OCI-LY7 (cell line): ENCODE data around the gene AMPD2. TPM values are rescaled to one million over a fixed set of nuclear protein-coding genes. Genes with fewer than 3 reads are reported as not detected.

Experiments used
- BruUV-seq: library from RNA; stranded (reverse); fragments of 400-500 nt; replicated peaks from 2 replicates; lab custom pipeline; 2021; lab: Mats Ljungman, UMichigan
- CTCF ChIA-PET: fragments of 300-600 bp; sonication (Branson Sonifier 250); formaldehyde crosslinking; loops from one replicate; lab custom pipeline; 2022; ENCODE audit warnings: antibody characterized with exemption; ENCODE audit not compliant: unreplicated experiment; lab: Charles Lee
- POLR2A ChIA-PET: fragments of 300-600 bp; sonication (Branson Sonifier 250); formaldehyde crosslinking; loops from one replicate; lab custom pipeline; 2022; ENCODE audit warnings: antibody characterized with exemption; lab: Charles Lee
- DNase-seq: peaks from one replicate; pipeline ENCODE4 v3.0.0-alpha.2; 2015; ENCODE audit warnings: low spot score
- H2AFZ ChIP-seq: fragments of 200-600 bp; sonication (generic), shearing (Covaris generic); 2 replicates; pipeline ENCODE4 v1.6.1; 2014; ENCODE audit warnings: mild to moderate bottlenecking, antibody characterized with exemption, low read length, moderate library complexity
- H3K27ac ChIP-seq: fragments of 200-600 bp; sonication (generic); 2 replicates; pipeline ENCODE4 v1.5.1; 2014; ENCODE audit warnings: mixed run types, low read depth, mild to moderate bottlenecking, moderate library complexity, low read length, inconsistent platforms; ENCODE audit not compliant: poor library complexity, severe bottlenecking
- H3K36me3 ChIP-seq: fragments of 200-600 bp; sonication (generic); 2 replicates; pipeline ENCODE4 v1.6.1; 2014; ENCODE audit warnings: mild to moderate bottlenecking, antibody characterized with exemption, low read length, moderate library complexity, mixed read lengths; ENCODE audit not compliant: insufficient read depth
- H3K4me1 ChIP-seq: fragments of 200-600 bp; sonication (generic); 2 replicates; pipeline ENCODE4 v1.5.1; 2014; ENCODE audit warnings: mild to moderate bottlenecking, low read length; ENCODE audit not compliant: insufficient read depth, poor library complexity, severe bottlenecking
- H3K4me2 ChIP-seq: fragments of 200-600 bp; sonication (generic); 2 replicates; pipeline ENCODE4 v1.6.1; 2014; ENCODE audit warnings: mild to moderate bottlenecking, low read length
- H3K4me3 ChIP-seq: fragments of 200-600 bp; sonication (generic); 2 replicates; pipeline ENCODE4 v1.5.1; 2014; ENCODE audit warnings: mild to moderate bottlenecking, low read depth, low read length; ENCODE audit not compliant: poor library complexity, severe bottlenecking
- H3K79me2 ChIP-seq: fragments of 200-600 bp; sonication (generic); 2 replicates; pipeline ENCODE4 v1.6.1; 2016; ENCODE audit warnings: low read depth, mild to moderate bottlenecking, low read length, moderate library complexity, mixed read lengths; ENCODE audit not compliant: insufficient read depth
- H3K9me2 ChIP-seq: fragments of 200-600 bp; sonication (generic); 2 replicates; pipeline ENCODE4 v1.6.1; 2016; ENCODE audit warnings: mild to moderate bottlenecking, low read length, mixed read lengths; ENCODE audit not compliant: insufficient read depth
- H3K9me3 ChIP-seq: fragments of 200-600 bp; sonication (generic); 2 replicates; pipeline ENCODE4 v1.6.1; 2014; ENCODE audit warnings: mild to moderate bottlenecking, mixed run types, low read length, mixed read lengths
- H4K20me1 ChIP-seq: fragments of 200-600 bp; sonication (generic); 2 replicates; pipeline ENCODE4 v1.6.1; 2014; ENCODE audit warnings: mild to moderate bottlenecking, antibody characterized with exemption, low read length, moderate library complexity, mixed read lengths; ENCODE audit not compliant: insufficient read depth
- CTCF ChIP-seq: fragments of 200-600 bp; sonication (generic); conservative IDR thresholded peaks from 2 replicates; pipeline ENCODE4 v1.5.1; 2014; ENCODE audit warnings: mild to moderate bottlenecking, antibody characterized with exemption, low read length, moderate library complexity, mixed read lengths
- EZH2phosphoT487 ChIP-seq: fragments of 200-600 bp; sonication (generic); IDR thresholded peaks from 2 replicates; pipeline ENCODE4 v1.6.1; 2018; ENCODE audit warnings: low read depth, borderline replicate concordance, mild to moderate bottlenecking, mixed run types, antibody characterized with exemption, low read length, moderate library complexity, mixed read lengths
- intact Hi-C: fragments of 100-400 bp; cut with micrococcal nuclease; formaldehyde crosslinking; loops from one replicate; pipeline ENCODE4 v1.10.0; 2022; ENCODE audit not compliant: unreplicated experiment
- total RNA-seq, 2 experiments: library from RNA; depleted of rRNA in 1 of 2; stranded (reverse); fragments of >200 nt in 1 of 2; shearing (Covaris generic) in 1 of 2; gene quantifications; 2 replicates each; pipeline ENCODE4 v1.2.3, GENCODE V29; 2014 to 2022

Gene AMPD2
- total RNA-seq, 2 experiments from 2014 or later = 51.8 to 66.2 TPM

- intact Hi-C loops = no loop called here
- Histone ChIP-seq H3K27ac (peak overlapping the region; percentile 45), H3K9me3 (no peaks in the 10 kb centered on the region), H3K4me1 (peaks cover 51% of the 10 kb centered on the region), H3K9me2 (no peaks in the 10 kb centered on the region), H3K4me3 (peak overlapping the region; percentile 92), H3K79me2 (peaks cover 35% of the 10 kb centered on the region), H2AFZ (peak overlapping the region; percentile 60), H3K4me2 (peak overlapping the region; percentile 97), H3K36me3 (no peaks in the 10 kb centered on the region), H4K20me1 (0 out of 2 replicates have a peak, but pooled peaks cover 5% of the 10 kb centered on the region)
- BruUV-seq = TSS peak; percentile 98
- ChIA-PET POLR2A (interaction anchor here (0.5 to 2.3 kb wide), 6 partner anchors 14 to 615 kb away, joined by 3 to 14 read pairs (median 4); partner anchors contain the start of gene GNAI3), CTCF (interaction anchor here (1.1 kb wide), 1 partner anchor 22 kb away, joined by 3 read pairs; no protein-coding TSS in a partner anchor)
- TF ChIP-seq EZH2phosphoT487 = no peak
- TF ChIP-seq CTCF = no peak
- no peak for DNase-seq
Observed at GRCh38 chr1:109618661-109619575, 719 bp upstream of the AMPD2 start.

GRCh38 chr1:109620401-109620791 is 759 bp downstream of the AMPD2 start:
- H3K79me2 ChIP-seq = peaks cover 35% of the 10 kb centered on the region
- ChIA-PET POLR2A (interaction anchor here (0.7 to 2.3 kb wide), 3 partner anchors 20 to 137 kb away, joined by 3 to 14 read pairs (median 4); partner anchors contain the start of genes ATXN7L2 and GNAI3), CTCF (interaction anchor here (1.1 to 1.6 kb wide), 2 partner anchors 20 to 21 kb away, joined by 3 to 5 read pairs; no protein-coding TSS in a partner anchor)
- DNase-seq = no peak
- no peaks in the 10 kb centered on the region for H3K9me3 ChIP-seq
- peaks cover 63% of the 10 kb centered on the region for H3K4me1 ChIP-seq
- intact Hi-C loops = loop anchor here (2.0 to 5.0 kb wide), 2 partner anchors 74 to 128 kb away; partner anchors contain the start of gene CYB561D1
- peak overlapping the region; percentile 92 for H3K4me3 ChIP-seq
- no TSS peak for BruUV-seq
- TF ChIP-seq EZH2phosphoT487 (no peak), CTCF (no peak)
- H4K20me1 ChIP-seq = 0 out of 2 replicates have a peak, but pooled peaks cover 5% of the 10 kb centered on the region
- peak overlapping the region; percentile 97 for H3K4me2 ChIP-seq
- H3K9me2 ChIP-seq = no peaks in the 10 kb centered on the region
- no peaks in the 10 kb centered on the region for H3K36me3 ChIP-seq
- H2AFZ ChIP-seq = peak overlapping the region; percentile 60; the same call in 1 of the 2 replicates
- H3K27ac ChIP-seq = peak overlapping the region; percentile 53
